HL-60 (cell line): ENCODE measurements around the gene HNRNPA2B1.
"Not testable (repeated sequence)": the region's sequence is repeated elsewhere in the genome, so short reads cannot be mapped to it uniquely, and the experiment has no call there.

Experiments
- DNase-seq, 2 experiments: peaks; one replicate each; pipeline ENCODE4 v3.0.0-alpha.2; 2010 to 2020; ENCODE audit warnings: low read depth in 1 of 2, low spot score in 1 of 2
- H3K27ac ChIP-seq: fragments of 250-450 bp; sonication (Bioruptor Pico); replicated peaks from 2 replicates; pipeline ENCODE4 v1.5.1; 2020; ENCODE audit warnings: mild to moderate bottlenecking, moderate library complexity
- H3K27me3 ChIP-seq: fragments of 250-450 bp; sonication (Bioruptor Pico); 2 replicates; pipeline ENCODE4 v1.5.1; 2021; ENCODE audit warnings: mild to moderate bottlenecking, moderate library complexity; ENCODE audit not compliant: insufficient read depth, poor library complexity, severe bottlenecking
- H3K4me3 ChIP-seq: replicated peaks from 2 replicates; pipeline ENCODE4 v1.5.1; 2011; ENCODE audit warnings: mild to moderate bottlenecking, control low read depth, low read length; ENCODE audit not compliant: insufficient read depth
- CTCF ChIP-seq: IDR thresholded peaks from one replicate; pipeline ENCODE4 v1.5.1; 2011; ENCODE audit warnings: low read length, control low read depth, inconsistent platforms; ENCODE audit not compliant: insufficient read depth
- GABPA ChIP-seq: IDR thresholded peaks from 2 replicates; pipeline ENCODE4 v1.6.1; 2012; ENCODE audit warnings: low read depth
- POLR2AphosphoS5 ChIP-seq: IDR thresholded peaks from 2 replicates; pipeline ENCODE4 v1.6.1; 2012; ENCODE audit warnings: low read depth
- REST ChIP-seq: IDR thresholded peaks from 2 replicates; pipeline ENCODE4 v1.6.1; 2012; ENCODE audit warnings: low read depth; ENCODE audit not compliant: insufficient replicate concordance
- SPI1 ChIP-seq: IDR thresholded peaks from 2 replicates; pipeline ENCODE4 v1.6.1; 2012; ENCODE audit warnings: low read depth, mild to moderate bottlenecking, borderline replicate concordance

HNRNPA2B1 gene

GRCh38 chr7:26151096-26151495, 49.5 kb downstream of the HNRNPA2B1 start:
- no peak overlapping the region for H3K27ac ChIP-seq
- DNase-seq: no peak
- TF ChIP-seq GABPA: no peak
- no peak for TF ChIP-seq POLR2AphosphoS5
- TF ChIP-seq CTCF: no peak
- no peak for TF ChIP-seq SPI1
- no peak for TF ChIP-seq REST
- H3K27me3 ChIP-seq: peaks cover 2% of the 10 kb centered on the region
- H3K4me3 ChIP-seq: no peak overlapping the region

GRCh38 chr7:26149391-26149977, 51.1 kb downstream of the HNRNPA2B1 start:
- Histone ChIP-seq H3K27me3 (peaks cover 2% of the 10 kb centered on the region), H3K27ac (no peak overlapping the region), H3K4me3 (no peak overlapping the region)
- TF ChIP-seq CTCF (no peak), POLR2AphosphoS5 (no peak), REST (no peak), GABPA (no peak), SPI1 (no peak)
- DNase-seq: no peak

- not testable (repeated sequence) for H3K27me3 ChIP-seq, DNase-seq, H3K4me3 ChIP-seq, H3K27ac ChIP-seq
These were observed 52.2 kb downstream of the HNRNPA2B1 start for GRCh38 chr7:26148307-26148700.

GRCh38 chr7:26147646-26148306, 52.8 kb downstream of the HNRNPA2B1 start:
- not testable (repeated sequence) for DNase-seq, H3K4me3 ChIP-seq, H3K27me3 ChIP-seq, H3K27ac ChIP-seq

GRCh38 chr7:26147030-26147429, 53.5 kb downstream of the HNRNPA2B1 start:
- DNase-seq: no peak
- TF ChIP-seq SPI1: no peak
- TF ChIP-seq REST: no peak
- TF ChIP-seq POLR2AphosphoS5: no peak
- TF ChIP-seq CTCF: no peak
- no peak for TF ChIP-seq GABPA

More at GRCh38 chr7:26147030-26147429, 53.5 kb downstream of the HNRNPA2B1 start:
- Histone ChIP-seq H3K27ac (no peak overlapping the region), H3K27me3 (no peaks in the 10 kb centered on the region), H3K4me3 (no peak overlapping the region)
